GM12878 (cell line): Measurements from ENCODE around the gene GOLGA8K.
"Not testable (repeated sequence)": the region's sequence is repeated elsewhere in the genome, so short reads cannot be mapped to it uniquely, and the experiment has no call there.

Source experiments
- EZH2 ChIP-seq: IDR thresholded peaks from 2 replicates; pipeline ENCODE4 v1.6.1; 2012; ENCODE audit warnings: low read depth, mild to moderate bottlenecking, control low read depth, inconsistent platforms, low read length, borderline replicate concordance; ENCODE audit not compliant: control insufficient read depth
- MYC ChIP-seq: IDR thresholded peaks from 2 replicates; pipeline ENCODE4 v1.6.1; 2011; ENCODE audit warnings: mild to moderate bottlenecking, low read length, moderate library complexity, inconsistent platforms; ENCODE audit not compliant: insufficient read depth, insufficient replicate concordance, insufficient read length, severe bottlenecking
- TF ChIP-seq, protein P1 (sequence below): fragments of 450-650 bp; formaldehyde crosslinking; IDR thresholded peaks from 2 replicates; pipeline ENCODE4 v1.4.0; 2022; ENCODE audit warnings: mild to moderate bottlenecking, moderate library complexity
- TF ChIP-seq, protein P2 (sequence below), 3 experiments: IDR thresholded peaks in 2 of 3; conservative IDR thresholded peaks in 1 of 3; 2 replicates each; pipeline ENCODE4 v1.5.1; 2011; ENCODE audit warnings: low read depth in 3 of 3, low read length in 3 of 3, mild to moderate bottlenecking in 3 of 3, control low read depth in 2 of 3, moderate library complexity in 2 of 3, inconsistent platforms in 1 of 3, mixed read lengths in 1 of 3; ENCODE audit not compliant: control insufficient read depth in 2 of 3, insufficient read depth in 1 of 3; ENCODE audit errors: extremely low read depth in 1 of 3

DNA sequence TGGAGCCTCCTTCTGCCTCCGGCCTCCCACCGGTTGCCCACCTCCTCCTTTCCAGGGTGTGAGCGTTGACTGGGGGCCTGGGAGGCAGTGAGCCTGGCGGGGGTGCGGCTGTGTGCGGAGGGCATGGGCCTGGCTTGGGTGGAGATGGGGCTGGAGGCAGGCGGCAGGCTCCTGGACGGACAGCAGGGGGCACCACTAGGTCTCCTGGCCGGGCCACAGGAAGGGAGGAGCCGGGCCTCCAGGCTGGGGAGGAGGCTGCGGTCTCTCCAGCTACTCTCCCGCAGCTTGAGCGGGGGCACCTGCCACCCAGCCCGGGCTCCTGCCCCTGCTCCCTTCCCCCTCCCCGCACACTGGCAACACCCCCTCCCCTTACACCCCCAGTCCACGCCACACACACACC is 38.1 kb downstream of the GOLGA8K start:
- TF ChIP-seq, protein P1, sequence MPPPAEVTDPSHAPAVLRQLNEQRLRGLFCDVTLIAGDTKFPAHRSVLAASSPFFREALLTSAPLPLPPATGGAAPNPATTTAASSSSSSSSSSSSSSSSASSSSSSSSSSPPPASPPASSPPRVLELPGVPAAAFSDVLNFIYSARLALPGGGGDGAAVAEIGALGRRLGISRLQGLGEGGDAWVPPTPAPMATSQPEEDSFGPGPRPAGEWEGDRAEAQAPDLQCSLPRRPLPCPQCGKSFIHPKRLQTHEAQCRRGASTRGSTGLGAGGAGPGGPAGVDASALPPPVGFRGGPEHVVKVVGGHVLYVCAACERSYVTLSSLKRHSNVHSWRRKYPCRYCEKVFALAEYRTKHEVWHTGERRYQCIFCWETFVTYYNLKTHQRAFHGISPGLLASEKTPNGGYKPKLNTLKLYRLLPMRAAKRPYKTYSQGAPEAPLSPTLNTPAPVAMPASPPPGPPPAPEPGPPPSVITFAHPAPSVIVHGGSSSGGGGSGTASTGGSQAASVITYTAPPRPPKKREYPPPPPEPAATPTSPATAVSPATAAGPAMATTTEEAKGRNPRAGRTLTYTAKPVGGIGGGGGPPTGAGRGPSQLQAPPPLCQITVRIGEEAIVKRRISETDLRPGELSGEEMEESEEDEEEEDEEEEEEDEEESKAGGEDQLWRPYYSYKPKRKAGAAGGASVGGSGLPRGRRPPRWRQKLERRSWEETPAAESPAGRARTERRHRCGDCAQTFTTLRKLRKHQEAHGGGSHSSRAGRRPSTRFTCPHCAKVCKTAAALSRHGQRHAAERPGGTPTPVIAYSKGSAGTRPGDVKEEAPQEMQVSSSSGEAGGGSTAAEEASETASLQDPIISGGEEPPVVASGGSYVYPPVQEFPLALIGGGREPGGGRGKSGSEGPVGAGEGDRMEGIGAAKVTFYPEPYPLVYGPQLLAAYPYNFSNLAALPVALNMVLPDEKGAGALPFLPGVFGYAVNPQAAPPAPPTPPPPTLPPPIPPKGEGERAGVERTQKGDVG (CRISPR knock-in tag), result not testable (repeated sequence)
- TF ChIP-seq, protein P2, sequence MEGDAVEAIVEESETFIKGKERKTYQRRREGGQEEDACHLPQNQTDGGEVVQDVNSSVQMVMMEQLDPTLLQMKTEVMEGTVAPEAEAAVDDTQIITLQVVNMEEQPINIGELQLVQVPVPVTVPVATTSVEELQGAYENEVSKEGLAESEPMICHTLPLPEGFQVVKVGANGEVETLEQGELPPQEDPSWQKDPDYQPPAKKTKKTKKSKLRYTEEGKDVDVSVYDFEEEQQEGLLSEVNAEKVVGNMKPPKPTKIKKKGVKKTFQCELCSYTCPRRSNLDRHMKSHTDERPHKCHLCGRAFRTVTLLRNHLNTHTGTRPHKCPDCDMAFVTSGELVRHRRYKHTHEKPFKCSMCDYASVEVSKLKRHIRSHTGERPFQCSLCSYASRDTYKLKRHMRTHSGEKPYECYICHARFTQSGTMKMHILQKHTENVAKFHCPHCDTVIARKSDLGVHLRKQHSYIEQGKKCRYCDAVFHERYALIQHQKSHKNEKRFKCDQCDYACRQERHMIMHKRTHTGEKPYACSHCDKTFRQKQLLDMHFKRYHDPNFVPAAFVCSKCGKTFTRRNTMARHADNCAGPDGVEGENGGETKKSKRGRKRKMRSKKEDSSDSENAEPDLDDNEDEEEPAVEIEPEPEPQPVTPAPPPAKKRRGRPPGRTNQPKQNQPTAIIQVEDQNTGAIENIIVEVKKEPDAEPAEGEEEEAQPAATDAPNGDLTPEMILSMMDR (IDR thresholded peaks at IDR 0.05 in 2 of 3, conservative IDR thresholded peaks at IDR 0.05 in 1 of 3; ENCODE audit: control insufficient read depth in 2 of 3, extremely low read depth in 1 of 3, insufficient read depth in 1 of 3, low read depth in 3 of 3, low read length in 3 of 3), result not testable (repeated sequence)
- TF ChIP-seq EZH2, MYC: not testable (repeated sequence)
